Occipital lobe (tissue), 2 donors: ENCODE measurements around the gene HOXB8. TPM values are rescaled to one million over a fixed set of nuclear protein-coding genes. Genes with fewer than 3 reads are reported as not detected.

Experiments used
- DNase-seq: peaks from one replicate; lab custom pipeline; 2025; lab: John Stamatoyannopoulos, UW
- total RNA-seq: library from RNA; depleted of rRNA; stranded (reverse); fragments of >200 nt; gene quantifications from one replicate; pipeline ENCODE4 v1.2.3, GENCODE V29; 2014

HOXB8 gene
- total RNA-seq, 1 donor from 2014 or later: not detected

GRCh38 chr17:48596000-48596734 is 18.9 kb downstream of the HOXB8 start:
- DNase-seq: no peak

- DNase-seq: no peak
Observed at GRCh38 chr17:48595278-48595999, 19.7 kb downstream of the HOXB8 start.

GRCh38 chr17:48594538-48595277 is 20.4 kb downstream of the HOXB8 start:
- DNase-seq: no peak

GRCh38 chr17:48593840-48594537 is 21.1 kb downstream of the HOXB8 start:
- no peak for DNase-seq

GRCh38 chr17:48593126-48593829 is 21.8 kb downstream of the HOXB8 start, which contains the start of gene HOXB5:
TSS of gene HOXB5 (minus strand) at chr17:48593779. CDS start at chr17:48593682, 97 bp downstream.
- DNase-seq: no peak

- DNase-seq: no peak
Observed at GRCh38 chr17:48592577-48592976, 22.5 kb downstream of the HOXB8 start.

GRCh38 chr17:48592057-48592514 is 23.0 kb downstream of the HOXB8 start:
- no peak for DNase-seq

GRCh38 chr17:48591255-48592056 is 23.6 kb downstream of the HOXB8 start:
- DNase-seq: no peak

- DNase-seq: no peak
Observed at GRCh38 chr17:48590607-48591161, 24.4 kb downstream of the HOXB8 start.

GRCh38 chr17:48589831-48590606 is 25.1 kb downstream of the HOXB8 start, which contains the start of gene HOXB3:
TSS of gene HOXB3 (minus strand) at chr17:48590241. CDS start at chr17:48552474, 37,767 bp downstream.
- no peak for DNase-seq

GRCh38 chr17:48589060-48589830 is 25.8 kb downstream of the HOXB8 start:
- no peak for DNase-seq

GRCh38 chr17:48588528-48588927 is 26.6 kb downstream of the HOXB8 start:
- DNase-seq: no peak

GRCh38 chr17:48588074-48588415 is 27.0 kb downstream of the HOXB8 start:
- DNase-seq: no peak

- no peak for DNase-seq
Observed at GRCh38 chr17:48587276-48588073, 27.6 kb downstream of the HOXB8 start.

GRCh38 chr17:48586355-48587258 is 28.5 kb downstream of the HOXB8 start:
- DNase-seq: no peak

GRCh38 chr17:48584223-48584741 is 30.8 kb downstream of the HOXB8 start:
- no peak for DNase-seq
